HepG2 (cell line): Measurements from ENCODE around the gene PTPRN. TPM values are rescaled to one million over a fixed set of nuclear protein-coding genes. Genes with fewer than 3 reads are reported as not detected.

Experiments used
- BCL6 ChIP-seq: IDR thresholded peaks from 2 replicates; pipeline ENCODE4 v1.6.1; 2016; ENCODE audit warnings: missing genetic modification reagents, missing compliant biosample characterization
- BRCA1 ChIP-seq: sonication (generic); formaldehyde crosslinking; IDR thresholded peaks from 2 replicates; pipeline ENCODE4 v1.4.0; 2020; ENCODE audit warnings: missing genetic modification reagents
- CTCF ChIP-seq: sonication (generic); formaldehyde crosslinking; IDR thresholded peaks from 2 replicates; pipeline ENCODE4 v1.5.0; 2020; ENCODE audit warnings: mild to moderate bottlenecking, missing genetic modification reagents, moderate library complexity
- ELF4 ChIP-seq: sonication (generic); formaldehyde crosslinking; IDR thresholded peaks from 2 replicates; pipeline ENCODE4 v1.5.0; 2020; ENCODE audit warnings: missing genetic modification reagents, mild to moderate bottlenecking, moderate library complexity, borderline replicate concordance
- HMG20A ChIP-seq: IDR thresholded peaks from 2 replicates; pipeline ENCODE4 v1.6.1; 2016; ENCODE audit warnings: borderline replicate concordance
- SMARCE1 ChIP-seq: fragments of 450-650 bp; IDR thresholded peaks from 2 replicates; pipeline ENCODE4 v1.6.1; 2017; ENCODE audit warnings: borderline replicate concordance
- SP140L ChIP-seq: sonication (generic); formaldehyde crosslinking; IDR thresholded peaks from 2 replicates; pipeline ENCODE4 v1.4.0; 2020; ENCODE audit warnings: missing genetic modification reagents, borderline replicate concordance
- TEF ChIP-seq: sonication (generic); formaldehyde crosslinking; IDR thresholded peaks from 2 replicates; pipeline ENCODE4 v1.5.0; 2020; ENCODE audit warnings: missing genetic modification reagents
- TIGD3 ChIP-seq: sonication (generic); formaldehyde crosslinking; IDR thresholded peaks from 2 replicates; pipeline ENCODE4 v1.5.1; 2020; ENCODE audit warnings: mild to moderate bottlenecking, missing genetic modification reagents, borderline replicate concordance
- ZBTB4 ChIP-seq: sonication (generic); formaldehyde crosslinking; IDR thresholded peaks from 2 replicates; pipeline ENCODE4 v1.4.0; 2020; ENCODE audit warnings: missing genetic modification reagents, mild to moderate bottlenecking, borderline replicate concordance
- ZBTB46 ChIP-seq: sonication (generic); formaldehyde crosslinking; IDR thresholded peaks from 2 replicates; pipeline ENCODE4 v1.4.0; 2020; ENCODE audit warnings: mild to moderate bottlenecking, missing genetic modification reagents, borderline replicate concordance
- ZFX ChIP-seq: sonication (generic); formaldehyde crosslinking; IDR thresholded peaks from 2 replicates; pipeline ENCODE4 v1.4.0; 2020; ENCODE audit warnings: mild to moderate bottlenecking, low read depth, missing genetic modification reagents, moderate library complexity
- ZKSCAN1 ChIP-seq: fragments of 150-350 bp; IDR thresholded peaks from 2 replicates; pipeline ENCODE4 v1.6.1; 2014; ENCODE audit warnings: low read length
- ZKSCAN8 ChIP-seq: IDR thresholded peaks from 2 replicates; pipeline ENCODE4 v1.6.1; 2016; ENCODE audit warnings: borderline replicate concordance, missing genetic modification reagents, missing compliant biosample characterization
- ZNF282 ChIP-seq: fragments of 450-650 bp; IDR thresholded peaks from 2 replicates; pipeline ENCODE4 v1.6.1; 2018; ENCODE audit not compliant: partially characterized antibody
- ZNF800 ChIP-seq: sonication (generic); formaldehyde crosslinking; IDR thresholded peaks from 2 replicates; pipeline ENCODE4 v1.4.0; 2020; ENCODE audit warnings: missing genetic modification reagents
- ZNF839 ChIP-seq: sonication (generic); formaldehyde crosslinking; IDR thresholded peaks from 2 replicates; pipeline ENCODE4 v1.4.0; 2020; ENCODE audit warnings: missing genetic modification reagents, mild to moderate bottlenecking, borderline replicate concordance
- polyA plus RNA-seq, 8 experiments: library from polyadenylated mRNA; depleted of rRNA in 3 of 8; stranded (reverse) in 7 of 8; unstranded in 1 of 8; fragments of >200 nt; fragmentation: Illumina TruSeq in 4 of 8; extraction: Trizol in 4 of 8; gene quantifications; 2 replicates each; pipeline versions ENCODE4 v1.2.1 to v1.2.3, GENCODE V29; 2011 to 2016; ENCODE audit warnings: low read depth in 4 of 8, missing spikeins in 1 of 8, mixed read lengths in 1 of 8; ENCODE audit not compliant: insufficient read depth in 1 of 8
- total RNA-seq, 5 experiments: library from RNA; depleted of rRNA; stranded (reverse); fragments of >200 nt; fragmentation: Illumina TruSeq; extraction: Trizol; gene quantifications; 2 replicates each; pipeline ENCODE4 v1.2.3, GENCODE V29; 2016; ENCODE audit warnings: low read depth in 1 of 5

PTPRN gene
- total and polyA plus RNA-seq, 2 of the 13 experiments (the other 11 are each of a cell fraction or from before 2014, with no cell fraction given): 0.26 TPM; not detected in 1

- no peak for TF ChIP-seq SP140L (CRISPR knock-in tag)
- TF ChIP-seq ELF4: no peak
- no peak for TF ChIP-seq ZNF839 (CRISPR knock-in tag)
- TF ChIP-seq ZNF800 (CRISPR knock-in tag): no peak
- TF ChIP-seq ZBTB4: 0 out of 2 replicates have a peak, but pooled peaks have one; percentile 23
- no peak for TF ChIP-seq ZKSCAN1
- TF ChIP-seq SMARCE1: no peak
- TF ChIP-seq TEF (CRISPR knock-in tag): no peak
- no peak for TF ChIP-seq ZBTB46
- peak; percentile 3; the same call in 1 of the 2 replicates for TF ChIP-seq CTCF (CRISPR knock-in tag)
- no peak for TF ChIP-seq ZNF282
- no peak for TF ChIP-seq BCL6 (CRISPR knock-in tag)
- TF ChIP-seq HMG20A (CRISPR knock-in tag): no peak
- TF ChIP-seq TIGD3 (CRISPR knock-in tag): no peak
- TF ChIP-seq ZFX (CRISPR knock-in tag): no peak
- no peak for TF ChIP-seq ZKSCAN8 (CRISPR knock-in tag)
- no peak for TF ChIP-seq BRCA1 (CRISPR knock-in tag)
Measured at GRCh38 chr2:219254590-219255201, 54.5 kb downstream of the PTPRN start (continued).
